HG03045 (cell line): ENCODE results near the gene XXYLT1.

Experiments used
- ATAC-seq: cut with Tn5 transposase; IDR thresholded peaks from one replicate; pipeline ENCODE4 v1.9.1; 2021; ENCODE audit warnings: mild to moderate bottlenecking, moderate library complexity; ENCODE audit not compliant: unreplicated experiment

XXYLT1 gene

DNA sequence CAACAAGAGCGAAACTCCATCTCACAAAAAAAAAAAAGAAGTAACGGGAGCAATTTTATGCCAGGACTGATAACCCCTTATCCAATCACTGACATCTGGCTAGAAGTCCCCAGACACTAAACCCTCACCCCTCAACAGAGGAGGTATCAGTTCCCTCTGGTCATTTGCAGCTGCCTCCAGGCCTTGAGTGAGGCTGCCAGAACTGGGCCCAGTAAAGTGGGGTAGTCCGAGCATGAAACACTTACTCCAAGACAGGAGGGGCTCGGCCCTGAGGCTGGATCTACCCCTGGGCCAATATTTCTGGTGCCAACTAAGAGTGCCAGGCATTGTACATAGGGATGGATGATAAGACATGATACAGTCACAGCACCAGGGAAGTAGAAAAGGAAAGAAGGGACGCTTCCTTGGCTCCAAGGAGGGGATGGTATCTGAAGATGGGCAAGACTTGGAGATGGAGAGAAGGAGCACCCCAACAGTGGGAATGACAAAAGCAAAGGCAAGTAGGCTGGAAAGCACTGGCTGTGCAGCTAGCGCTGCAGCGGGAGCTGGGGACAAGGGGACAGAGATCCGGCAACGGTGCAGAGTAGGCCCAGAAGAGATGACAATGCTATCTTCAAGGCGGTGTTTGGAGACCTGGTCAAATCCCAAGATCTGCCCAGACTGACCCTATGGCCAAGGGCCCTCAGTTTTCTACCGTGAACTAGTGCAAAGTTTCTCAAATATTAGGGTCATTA, 2.2 kb downstream of the XXYLT1 start:
- no peak for ATAC-seq

DNA sequence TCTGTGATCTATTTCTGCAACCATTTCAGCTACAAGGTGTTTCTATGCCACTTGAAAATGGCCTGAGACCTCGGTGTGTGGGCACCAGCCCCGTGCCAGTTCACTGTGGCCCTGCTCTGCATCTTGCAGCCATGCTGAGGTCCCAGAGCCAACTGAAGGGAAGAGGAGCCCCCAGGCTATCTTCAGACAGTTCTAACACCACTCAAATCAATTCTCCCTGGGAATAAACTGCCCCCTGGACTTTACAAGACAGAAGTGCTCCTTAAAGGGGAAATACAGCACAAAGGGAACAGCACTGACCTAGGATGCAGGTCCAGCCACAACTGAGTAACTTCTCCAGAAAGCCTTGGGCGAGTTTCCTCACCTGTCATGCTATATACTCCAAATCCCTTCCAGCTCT, 3.9 kb downstream of the XXYLT1 start:
- no peak for ATAC-seq

DNA sequence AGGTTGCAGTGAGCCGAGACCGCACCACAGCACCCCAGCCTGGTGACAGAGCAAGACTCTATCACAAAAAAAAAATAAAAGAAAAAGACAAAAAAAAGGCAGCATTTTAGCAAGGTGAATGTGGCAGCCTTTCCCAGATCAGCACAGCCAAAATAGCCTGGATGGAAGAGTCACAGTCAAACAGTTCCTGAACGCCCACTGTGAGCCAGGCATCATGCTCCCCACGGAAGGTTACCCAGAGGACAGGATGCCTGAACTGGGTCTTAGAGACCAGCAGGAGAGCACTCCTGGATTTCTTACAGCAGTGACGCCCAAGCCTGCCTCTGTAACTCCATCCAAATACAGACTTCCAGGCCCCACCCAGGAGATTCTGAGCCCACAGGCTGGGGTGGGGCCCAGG, 4.5 kb downstream of the XXYLT1 start:
- no peak for ATAC-seq

DNA sequence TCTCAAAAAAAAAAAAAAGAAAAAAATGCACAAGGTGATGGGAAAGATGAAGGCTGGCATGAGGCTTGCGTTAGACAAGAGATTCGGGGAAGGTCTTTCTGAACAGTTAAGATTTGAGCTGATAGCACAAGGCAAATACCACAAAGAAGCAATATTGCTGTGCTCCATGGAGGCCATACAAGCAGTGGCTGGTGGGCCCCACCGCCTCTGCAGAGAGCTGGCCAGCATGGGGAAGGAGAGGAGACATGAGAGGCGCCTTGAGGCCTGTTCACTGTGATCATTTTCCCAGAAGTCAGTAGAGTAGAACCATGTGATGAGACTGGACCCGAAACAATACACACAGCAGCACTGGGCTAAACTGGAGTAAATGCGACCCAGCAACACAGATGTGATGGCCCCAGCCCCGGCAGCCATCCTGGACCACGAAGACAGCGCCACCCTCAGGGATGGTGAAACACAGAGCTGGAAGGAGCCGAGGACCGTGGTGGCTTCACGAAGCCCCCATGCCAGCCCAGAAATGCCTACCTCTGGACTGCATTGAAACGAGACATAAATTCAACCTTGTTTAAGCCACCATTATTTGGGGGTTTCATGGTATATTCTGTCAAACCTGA, 5.5 kb downstream of the XXYLT1 start:
- ATAC-seq: no peak

GRCh38 chr3:195263925-195264600, 6.9 kb downstream of the XXYLT1 start:
- ATAC-seq: no peak

GRCh38 chr3:195263193-195263924, 7.6 kb downstream of the XXYLT1 start:
- ATAC-seq: no peak

DNA sequence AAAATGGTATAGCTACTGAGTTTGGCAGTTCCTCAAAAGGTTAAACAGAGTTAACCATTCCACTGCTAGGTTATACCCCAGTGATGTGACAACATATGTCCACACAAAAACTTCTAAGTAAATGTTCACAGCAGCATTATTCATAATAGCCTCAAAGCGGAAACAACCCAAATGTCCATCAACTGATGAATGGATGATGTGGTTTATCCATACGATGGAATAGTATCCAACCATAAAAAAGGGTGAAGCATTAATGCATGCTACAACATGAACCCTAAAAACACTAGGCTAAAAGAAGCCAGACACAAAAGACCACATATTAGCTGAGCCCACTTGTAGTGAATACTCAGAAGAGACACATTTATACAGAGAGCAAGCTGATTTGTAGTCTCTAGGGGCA, 9.0 kb downstream of the XXYLT1 start:
- ATAC-seq: no peak

- no peak for ATAC-seq
Measured at GRCh38 chr3:195260280-195260905, 10.6 kb downstream of the XXYLT1 start.

- ATAC-seq: peak; percentile 82
Measured at GRCh38 chr3:195259475-195260279, 11.3 kb downstream of the XXYLT1 start.

DNA sequence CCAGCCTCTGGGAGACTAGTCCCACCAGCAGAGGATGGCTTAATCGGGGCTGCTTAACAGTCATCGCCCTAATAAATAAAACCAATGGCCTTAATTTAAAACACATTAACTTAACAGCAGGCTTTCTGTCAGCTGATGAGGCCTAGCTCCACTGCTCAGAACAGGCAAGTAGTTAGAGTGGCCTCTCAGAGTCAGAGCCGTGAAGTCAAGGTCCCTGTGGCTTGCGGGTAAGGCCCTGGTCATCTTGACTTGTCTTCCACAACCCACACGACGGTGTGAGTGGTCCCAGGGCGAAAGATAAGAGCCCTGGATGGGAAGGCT, 11.8 kb downstream of the XXYLT1 start:
- ATAC-seq: no peak

DNA sequence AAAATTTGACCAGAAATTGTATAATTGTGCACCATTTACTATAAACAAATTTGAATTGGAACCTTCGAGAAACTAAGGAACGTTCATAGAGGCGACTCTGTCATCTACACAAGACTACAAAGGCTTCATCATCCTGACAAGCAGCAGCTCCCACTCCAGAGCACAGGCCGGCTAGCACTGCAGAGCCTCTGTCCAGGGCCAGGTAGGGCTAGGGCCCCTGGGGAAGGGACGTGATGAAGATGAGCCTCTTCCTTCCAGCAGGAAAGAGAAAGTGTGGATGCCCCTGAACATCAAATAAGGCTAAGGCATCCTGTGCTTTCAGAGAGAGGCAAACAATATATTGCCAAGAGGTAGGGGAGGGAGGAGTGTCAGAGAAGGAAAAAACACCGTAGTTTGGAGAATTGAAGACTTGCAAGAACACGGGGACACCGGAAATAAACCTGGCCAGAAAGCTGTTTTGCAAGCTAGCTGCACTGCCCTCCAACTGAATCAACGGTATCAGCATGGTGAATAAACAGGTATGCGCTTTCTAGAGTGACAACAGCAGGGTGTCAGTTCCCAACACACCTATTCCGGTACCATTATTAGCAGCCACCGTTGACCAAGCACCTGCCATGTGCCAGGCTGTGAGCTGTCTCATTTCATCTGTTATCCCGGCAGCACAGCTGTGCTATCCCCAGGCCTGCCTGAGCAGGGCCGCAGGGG, 12.4 kb downstream of the XXYLT1 start:
- ATAC-seq: no peak

DNA sequence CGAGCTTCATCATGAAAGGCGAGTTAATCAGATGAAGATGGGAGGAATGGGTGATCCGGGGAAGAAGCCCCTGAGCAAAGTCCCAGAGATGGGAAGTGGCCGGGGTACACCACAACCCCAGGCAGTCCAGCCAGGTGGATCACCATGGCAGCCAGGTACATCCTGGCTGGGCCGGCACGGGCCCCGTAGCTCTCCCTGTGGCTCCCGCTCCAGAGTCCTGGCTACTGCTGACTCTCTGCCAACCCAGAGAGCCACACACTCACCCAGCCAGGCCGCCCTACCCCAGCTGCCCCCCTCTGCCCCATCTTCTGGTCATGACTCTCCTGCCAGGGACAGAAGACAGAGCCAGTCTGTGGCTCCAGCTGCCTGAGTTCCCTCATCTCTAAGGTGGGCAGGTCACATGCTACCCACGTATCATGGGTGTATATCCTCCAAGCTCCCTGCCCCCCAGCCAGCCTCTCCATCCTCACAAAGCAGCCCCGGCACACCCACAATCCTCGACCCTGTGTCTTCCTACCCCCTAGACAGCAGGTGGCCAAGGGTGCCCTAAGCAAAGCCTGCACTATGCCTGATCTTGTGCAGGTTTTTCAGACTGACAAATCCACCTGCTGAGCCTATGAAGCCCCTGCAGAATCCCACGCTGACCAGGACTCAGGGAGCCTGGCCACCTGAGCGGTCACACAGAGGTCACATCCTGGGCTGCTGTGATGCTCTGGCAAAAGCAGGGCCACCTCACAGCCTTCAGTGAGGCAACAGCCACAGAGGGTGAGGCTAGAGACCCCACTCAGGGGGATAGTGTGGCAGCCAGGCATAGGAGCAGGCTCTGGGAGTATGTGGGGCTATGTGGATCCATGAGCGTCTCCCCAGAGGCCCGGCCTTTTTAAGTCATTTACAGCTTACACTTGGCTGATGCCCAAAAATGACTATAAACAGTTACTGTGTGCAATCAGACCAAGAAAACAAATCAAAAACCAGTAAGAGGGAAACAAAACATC, 13.2 kb downstream of the XXYLT1 start:
- no peak for ATAC-seq

- ATAC-seq: no peak
Measured at GRCh38 chr3:195256639-195257453, 14.1 kb downstream of the XXYLT1 start.

DNA sequence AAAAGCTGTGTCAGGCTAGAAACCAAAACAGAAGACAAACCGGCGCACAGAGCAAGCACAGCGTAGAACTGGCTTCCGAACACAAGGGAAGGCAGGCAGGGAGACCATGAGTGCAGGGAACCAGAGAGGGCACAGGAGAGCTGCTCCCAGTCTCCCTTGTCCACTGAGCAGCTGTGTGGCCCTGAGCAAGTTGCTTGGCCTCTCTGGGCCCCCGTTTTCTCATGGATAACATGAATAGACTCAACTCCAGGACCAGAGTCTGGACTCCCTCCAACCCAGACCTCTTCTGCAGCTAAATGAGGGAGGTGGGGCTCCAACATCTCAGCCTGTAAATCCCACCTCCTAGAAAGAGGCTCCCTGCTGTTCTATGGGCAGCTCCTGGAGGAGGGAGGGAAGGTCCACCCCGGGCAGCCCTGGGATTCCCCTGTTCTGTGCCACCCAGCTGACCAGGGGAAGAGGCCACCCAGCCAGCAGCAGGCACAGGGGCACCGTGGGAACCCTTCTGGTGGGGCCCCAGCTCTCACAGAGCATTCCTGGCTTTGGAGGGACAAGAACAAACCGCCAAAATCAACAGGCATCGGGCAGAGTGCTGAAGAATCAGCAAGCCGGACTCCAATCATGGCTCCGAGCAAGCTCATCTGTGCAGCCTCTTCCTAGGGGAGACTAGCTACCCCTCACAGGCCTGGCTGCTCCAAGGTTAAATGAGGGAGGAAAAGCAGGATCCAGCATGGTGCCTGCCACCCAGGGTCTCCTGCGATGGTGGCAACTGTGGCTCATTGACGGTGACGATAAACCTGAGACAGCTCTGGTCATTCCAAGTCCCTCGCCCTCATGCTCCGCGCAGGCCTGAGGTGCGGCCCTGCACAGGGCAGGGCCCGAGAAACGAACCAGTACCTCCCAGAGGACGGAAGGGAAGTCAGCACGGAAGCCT, 15.1 kb downstream of the XXYLT1 start:
- ATAC-seq: no peak

GRCh38 chr3:195255176-195255500, 15.8 kb downstream of the XXYLT1 start:
- ATAC-seq: no peak

GRCh38 chr3:195254454-195255175, 16.3 kb downstream of the XXYLT1 start:
- no peak for ATAC-seq
